NCI-H526 (cell line): ENCODE measurements around the gene ERN1.

Experiments used
- DNase-seq, 2 experiments: peaks; one replicate each; lab custom pipeline; 2025; lab: John Stamatoyannopoulos, UW

ERN1 gene

DNA sequence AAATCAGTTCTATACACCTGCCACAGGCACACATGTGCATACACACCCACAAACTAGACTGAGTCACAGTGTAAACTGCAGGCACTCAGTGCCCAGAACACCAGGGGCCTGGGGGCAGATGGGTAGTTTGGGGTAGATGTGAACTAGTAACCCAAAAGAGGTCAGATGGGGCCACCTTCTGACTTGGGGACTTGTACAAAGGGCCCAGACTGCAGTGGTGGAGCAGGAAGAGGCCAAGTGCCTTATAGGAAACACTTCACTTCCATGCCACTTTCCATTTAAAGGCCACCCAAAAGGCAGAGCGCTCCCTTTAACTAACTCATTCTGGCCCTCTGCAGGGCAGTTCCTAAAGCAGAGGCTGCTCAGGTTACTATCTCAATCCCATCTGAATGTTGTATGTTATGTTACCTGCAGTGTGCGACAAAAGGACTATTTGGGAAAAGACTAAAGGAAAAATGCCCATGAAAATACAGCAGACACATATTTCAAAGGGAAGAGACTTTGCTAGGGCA is 27.8 kb upstream of the ERN1 start:
- no peak for DNase-seq

DNA sequence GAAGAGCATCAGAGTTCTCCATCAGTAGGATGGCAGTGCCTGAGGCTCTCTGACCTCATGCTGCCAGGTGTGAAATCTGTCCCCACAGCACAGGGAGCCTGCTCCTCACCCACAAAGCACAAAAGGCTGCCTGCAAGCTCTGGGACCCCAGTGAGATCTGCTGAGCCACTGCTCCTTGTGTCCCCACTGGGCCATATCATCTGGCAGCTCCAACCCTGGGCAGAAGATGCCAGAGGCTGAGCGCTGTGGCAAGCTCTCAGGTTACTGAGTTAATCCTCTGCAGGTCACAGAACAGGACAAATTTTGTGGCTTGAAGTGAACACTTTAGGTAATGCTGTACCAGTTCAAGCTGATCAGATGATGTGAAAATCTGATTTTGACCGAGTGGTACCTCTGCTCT is 26.7 kb upstream of the ERN1 start:
- no peak for DNase-seq

DNA sequence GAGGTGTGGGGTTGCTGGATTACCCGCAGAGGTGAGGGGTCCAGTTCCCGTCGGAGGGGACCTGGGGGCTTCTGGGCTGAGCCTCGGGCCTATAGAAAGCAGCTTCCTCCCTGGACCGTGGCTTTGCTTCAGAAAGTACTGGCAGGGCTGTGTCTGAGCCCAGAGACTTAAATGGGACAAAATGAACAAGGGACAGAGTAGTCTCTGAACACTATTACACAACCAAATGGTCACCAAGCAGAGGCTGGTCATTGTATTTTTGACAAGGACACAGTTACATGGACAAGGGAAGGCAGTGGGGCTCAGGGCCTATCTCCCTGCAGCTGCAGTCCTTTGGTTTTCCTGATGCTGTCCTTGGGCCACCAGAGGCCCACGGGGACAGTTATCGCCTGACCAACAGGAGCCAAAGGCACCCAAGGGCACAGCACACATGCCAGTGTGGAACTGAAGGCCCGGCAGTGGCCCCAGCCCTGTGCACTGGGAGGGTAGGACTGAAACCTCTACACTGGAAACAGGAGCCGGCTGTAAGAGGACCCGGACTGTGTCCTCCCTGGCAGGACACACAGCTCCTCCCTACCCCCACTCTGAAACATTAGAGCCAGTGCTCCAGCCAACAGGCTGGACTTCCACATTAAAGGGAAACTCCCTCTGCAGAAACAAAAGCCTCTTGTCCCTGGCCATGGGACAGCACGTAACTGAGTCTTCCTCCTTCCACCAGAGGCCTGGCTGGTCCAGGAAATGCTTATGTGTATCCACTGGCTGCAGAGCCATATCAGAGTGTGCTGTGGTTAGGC is 26.0 kb upstream of the ERN1 start:
- no peak for DNase-seq

DNA sequence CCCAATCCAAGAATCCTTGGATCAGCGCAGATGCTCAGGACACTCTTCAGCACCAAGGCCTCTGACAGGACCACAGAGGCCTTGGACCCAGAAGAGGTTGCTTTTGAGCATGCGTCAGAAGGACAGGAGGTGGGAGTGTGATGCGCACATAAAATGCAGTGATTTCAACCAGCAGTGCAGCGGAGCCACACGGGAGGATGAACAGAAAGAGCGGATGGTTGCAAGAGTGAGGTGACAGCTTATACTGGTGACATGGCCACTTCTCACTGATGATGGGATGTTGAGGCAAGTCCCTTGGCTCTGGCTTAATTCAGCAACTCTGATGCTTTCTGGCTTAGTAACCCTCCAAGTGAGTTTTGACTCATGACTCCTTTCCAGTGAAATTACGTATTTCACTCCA is 25.2 kb upstream of the ERN1 start:
- no peak for DNase-seq

DNA sequence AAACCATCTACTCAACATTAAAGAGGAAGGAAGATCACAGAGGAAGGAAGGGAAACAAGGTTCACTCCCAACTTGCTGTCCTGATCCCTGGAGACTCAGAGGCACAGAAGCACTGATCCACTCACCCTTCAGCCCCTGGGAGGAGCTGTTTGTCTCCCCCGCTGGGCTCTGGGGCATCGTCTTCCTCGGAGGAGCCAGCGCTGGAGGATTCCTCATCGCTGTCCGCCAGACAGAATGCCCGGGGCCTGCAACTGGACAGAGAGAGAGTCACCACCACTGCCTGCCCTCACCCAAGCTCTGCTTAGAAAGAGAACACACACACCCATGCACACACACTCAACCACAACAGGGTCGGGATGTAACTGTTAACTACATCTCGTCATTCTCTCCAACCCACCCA is 24.8 kb upstream of the ERN1 start:
- DNase-seq = no peak

DNA sequence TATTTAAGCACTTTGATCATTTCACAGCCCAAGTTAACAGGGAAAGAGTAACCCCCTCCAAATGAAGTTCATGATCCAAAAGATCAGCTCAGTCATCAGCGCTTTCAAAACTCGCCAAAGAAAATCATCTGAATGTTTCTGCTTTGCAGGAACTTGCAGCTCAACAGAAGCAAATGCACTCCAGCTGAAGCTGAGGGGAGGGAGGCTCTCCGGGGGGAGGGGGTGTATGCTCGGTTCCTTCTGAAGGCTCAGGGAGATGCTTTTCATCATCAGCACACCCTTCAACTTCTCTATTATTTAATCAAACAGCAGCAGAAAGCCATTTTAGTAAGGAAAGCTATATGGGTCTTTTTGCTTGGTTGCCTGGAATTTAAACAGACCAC is 24.4 kb upstream of the ERN1 start:
- no peak for DNase-seq

DNA sequence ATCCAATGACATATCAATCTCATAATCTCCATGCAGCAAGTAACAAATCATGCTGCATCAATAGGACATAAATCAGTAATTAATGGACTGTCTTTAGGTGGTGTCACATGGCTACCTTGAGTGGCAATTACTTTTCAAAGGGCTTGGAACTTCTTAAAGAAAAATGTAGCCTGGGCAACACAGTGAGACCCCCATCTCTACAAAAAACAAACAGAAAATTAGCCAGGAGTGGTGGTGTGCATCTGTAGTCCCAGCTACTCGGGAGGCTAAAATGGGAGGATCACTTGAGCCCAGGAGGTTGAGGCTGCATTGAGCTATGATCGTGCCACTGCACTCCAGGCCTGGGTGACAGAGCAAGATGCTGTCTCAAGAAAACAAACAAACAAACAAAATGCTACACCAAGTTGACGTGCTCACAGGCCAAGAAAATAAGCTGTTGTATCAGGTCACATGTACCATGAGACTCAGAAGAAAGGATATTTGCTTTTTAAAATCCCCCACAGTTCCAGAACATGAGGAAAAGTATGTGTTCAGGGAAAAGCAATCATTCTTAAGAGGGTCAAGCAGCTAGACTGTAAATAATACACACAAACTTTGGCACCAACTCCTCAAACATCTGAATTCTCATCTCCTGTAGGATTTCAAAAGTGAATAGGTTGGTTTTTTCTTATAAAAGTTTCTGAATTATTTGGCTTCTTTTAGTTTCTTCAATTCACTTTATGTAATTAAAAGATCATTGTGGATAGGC is 23.8 kb upstream of the ERN1 start:
- DNase-seq = no peak

DNA sequence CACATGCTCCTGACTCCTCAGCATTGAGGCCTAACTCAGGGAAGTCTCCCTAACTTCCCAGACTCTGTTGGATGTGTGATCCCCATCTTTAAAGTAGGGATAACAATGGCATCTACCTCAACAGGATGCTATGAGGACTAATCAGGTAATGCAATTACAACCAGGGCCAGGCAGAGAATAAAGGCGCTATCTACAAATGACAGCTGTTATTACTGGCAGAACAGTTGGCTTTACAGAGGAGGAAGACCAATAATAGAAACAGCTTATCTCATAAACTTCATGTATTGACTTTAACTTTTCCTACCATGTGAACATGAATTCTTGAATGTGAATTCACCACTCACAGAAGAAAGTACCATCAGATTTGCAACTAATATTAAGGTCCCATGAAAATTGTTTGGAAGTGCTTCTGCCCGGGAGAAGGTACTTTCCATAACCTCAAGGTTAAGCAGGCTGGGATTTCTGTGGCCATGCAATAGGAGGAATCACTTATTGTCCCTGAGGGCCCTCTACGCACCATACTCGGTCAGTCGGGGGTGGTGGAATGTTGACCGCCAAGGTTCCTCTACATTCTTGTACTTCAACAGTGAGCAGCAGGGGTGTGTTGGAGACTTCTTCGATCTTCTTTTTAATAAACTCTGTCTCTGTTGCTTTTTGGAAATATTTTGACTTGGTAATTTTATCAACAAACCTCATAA is 22.6 kb upstream of the ERN1 start:
- DNase-seq = no peak

DNA sequence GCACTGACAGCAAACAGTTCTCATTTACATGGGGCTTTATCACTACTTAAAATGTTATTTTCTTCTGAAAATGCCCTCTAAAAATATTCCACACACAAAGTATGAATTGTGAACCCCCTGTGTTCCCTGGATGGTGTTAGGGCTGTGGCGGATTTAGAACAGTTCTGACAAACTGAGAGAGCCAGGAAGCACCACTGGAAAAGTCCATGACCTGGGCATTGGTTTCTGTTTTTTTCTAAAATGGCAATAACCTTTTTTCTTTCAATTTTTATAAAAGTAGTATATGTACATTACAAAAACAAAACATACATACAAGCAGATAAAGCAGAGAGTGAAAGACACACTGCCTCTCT is 21.0 kb upstream of the ERN1 start:
- DNase-seq = no peak

DNA sequence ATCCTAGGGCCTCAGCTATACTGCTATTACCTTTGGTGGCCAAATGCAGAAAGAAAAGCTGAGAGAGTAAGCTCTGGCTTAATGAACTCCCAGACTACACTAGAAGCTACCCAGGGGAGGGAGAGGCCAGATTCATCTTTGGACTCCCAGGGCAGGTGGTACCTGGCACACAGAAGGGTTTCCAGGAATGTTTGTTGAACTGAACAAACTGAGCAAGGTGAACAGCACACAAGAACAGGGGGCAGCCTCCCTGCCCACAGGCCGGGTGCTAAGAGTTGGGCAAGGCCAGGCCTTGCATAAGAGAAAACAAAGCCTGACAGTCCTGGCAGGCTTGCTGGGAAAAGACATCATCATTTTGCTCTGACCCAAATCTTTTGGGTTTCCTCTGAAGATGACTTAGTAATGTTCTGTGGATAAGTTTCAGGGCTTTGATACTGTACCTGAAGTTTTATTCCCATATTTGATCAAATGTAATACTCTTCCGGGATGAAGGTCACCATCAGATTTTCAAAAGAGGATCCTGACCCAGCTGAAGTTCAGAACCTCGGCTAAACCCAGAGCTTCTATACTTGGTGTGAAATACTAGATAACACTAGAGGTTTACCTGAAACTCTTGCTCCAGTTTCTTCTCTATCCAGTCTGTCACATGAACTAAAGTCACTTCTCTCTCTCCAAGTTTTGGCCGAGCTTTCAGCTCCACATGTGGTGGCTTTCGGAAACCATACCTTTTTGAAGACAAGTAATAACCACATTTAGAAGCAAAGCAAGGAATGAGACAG is 20.5 kb upstream of the ERN1 start:
- no peak for DNase-seq

DNA sequence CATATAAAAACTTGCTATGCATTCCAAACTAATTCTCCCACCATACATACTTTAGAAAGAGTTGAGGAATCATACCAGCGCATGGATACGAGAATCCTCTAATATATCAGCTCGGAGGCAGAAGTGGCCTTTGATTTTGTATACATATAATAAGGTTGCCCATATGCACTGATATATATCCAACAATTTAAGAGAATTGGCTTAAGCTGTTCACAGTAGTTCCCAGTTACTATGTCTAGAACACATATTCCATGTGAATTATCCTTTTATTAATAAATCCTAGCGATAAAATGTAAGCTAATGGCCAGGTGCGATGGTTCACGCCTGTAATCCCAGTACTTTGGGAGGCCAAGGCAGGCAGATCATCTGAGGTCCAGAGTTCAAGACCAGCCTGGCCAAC is 19.3 kb upstream of the ERN1 start:
- no peak for DNase-seq

DNA sequence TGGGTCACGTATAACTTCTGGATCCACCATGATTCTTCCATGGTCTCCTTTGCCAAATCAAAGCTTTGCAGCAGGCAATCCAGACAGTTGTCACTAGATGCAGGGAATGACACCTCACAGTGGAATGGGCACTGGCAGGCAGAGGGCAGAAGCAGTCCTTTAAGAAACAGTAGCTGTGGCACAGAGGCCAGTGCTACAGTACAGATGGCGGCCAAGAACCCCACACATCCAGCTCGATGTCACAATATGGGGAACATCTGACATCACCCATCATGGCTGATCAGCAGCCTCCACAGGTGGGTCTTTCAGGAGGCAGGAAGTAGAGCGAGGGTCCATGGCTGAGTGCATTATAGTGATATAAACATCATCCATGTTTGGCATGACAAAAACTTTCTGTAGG is 18.8 kb upstream of the ERN1 start:
- DNase-seq = no peak

DNA sequence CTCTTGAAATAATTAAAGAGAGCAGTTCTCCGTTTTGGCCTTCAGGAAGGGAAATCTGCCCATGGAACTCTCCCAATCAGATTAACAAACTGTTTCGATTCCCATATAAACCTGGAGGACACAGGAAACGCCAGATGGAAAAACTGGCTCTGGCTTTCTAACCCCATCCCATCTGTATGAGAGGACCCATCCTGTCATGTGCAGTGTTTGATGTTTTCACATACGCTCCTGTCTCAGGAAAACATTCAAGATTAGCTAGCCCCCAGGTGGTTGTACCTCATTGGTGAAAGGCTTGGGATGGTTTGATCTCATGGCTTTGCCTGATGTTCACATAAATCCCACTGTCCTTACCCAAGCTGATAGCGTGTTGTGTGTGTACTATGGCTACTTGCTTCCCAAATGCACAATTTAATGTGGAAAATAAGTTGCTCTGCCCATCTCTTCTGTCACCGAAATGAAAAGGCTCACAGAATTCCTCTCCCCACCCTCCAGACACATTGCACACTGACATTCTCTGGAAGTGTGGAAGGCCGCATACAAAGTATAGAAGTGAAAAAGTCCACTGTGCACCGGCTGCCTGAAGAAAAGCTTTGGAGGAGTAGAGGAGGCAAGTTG is 18.2 kb upstream of the ERN1 start:
- DNase-seq = no peak

DNA sequence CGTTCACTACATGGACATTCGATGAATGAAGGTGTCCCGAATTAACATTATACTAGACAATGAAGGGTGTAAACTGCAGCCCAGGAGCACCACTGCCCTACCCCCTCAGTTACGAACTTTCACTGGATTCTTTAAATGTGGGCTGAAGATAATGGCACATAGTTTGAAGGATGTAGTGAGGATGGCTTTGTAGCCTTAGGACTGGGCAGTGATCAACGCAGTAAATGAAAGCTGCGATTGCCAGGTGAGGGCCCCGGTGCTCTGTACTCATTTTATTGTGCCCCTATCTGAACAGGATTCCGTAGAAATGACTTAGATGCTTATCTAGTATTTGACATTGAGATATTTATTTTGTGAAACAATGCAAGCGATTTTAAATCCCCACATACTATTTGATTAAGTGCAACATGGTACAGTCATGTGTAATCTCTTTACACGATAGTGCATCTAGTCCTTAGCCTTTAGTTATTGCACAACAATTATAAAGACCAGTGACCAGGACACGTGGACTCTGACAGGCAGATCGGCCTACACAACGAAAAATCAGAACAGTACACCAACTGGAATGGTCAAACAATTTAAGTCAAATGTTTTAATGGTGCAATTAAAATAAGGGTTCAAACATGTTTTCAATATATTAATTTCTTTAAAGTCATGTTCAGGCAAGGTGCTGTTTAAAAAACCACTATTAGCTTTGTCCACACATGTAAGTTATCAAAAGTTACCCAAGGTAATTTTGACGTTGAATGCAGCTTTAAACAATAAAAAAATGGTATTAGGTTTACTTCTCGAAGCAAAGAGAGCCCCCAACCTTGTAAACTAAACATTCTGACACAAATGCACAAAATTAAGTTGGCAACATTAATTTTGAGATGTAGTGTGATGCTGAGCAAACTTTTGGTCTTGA is 17.4 kb upstream of the ERN1 start:
- no peak for DNase-seq

DNA sequence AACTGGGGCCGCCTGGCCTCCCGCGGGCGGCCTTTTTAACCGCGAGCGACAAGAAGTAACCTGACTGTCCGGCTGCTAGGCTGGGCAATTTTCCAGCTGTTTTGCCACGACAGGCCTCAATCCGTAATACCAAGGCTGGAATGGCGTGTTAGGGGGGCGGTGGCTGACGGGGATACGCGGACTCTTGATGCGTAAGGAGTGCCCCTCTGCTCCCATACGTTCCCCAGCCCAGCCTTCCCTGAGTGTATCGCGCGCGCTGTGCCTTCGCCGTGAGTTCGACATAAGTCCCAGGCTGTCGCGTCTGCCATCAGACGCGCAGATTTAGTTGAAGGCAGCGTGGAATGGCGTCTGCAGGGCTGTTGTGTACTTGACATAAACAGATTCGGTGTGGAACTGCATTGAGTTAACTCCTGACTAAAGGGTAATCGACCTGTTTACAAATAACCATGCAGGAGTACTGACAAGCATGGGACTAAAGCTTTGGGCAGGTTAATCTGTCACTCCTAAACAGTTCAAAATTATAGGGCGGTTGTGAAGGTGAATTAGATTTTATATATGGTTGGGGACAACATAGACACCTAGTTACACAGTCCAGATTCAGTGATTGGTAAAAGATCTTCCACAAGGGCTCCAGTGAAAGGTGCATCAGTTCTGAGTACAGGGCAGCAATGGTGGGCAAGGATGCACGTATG is 16.6 kb upstream of the ERN1 start:
- peak; percentile 45 to 70 for DNase-seq

DNA sequence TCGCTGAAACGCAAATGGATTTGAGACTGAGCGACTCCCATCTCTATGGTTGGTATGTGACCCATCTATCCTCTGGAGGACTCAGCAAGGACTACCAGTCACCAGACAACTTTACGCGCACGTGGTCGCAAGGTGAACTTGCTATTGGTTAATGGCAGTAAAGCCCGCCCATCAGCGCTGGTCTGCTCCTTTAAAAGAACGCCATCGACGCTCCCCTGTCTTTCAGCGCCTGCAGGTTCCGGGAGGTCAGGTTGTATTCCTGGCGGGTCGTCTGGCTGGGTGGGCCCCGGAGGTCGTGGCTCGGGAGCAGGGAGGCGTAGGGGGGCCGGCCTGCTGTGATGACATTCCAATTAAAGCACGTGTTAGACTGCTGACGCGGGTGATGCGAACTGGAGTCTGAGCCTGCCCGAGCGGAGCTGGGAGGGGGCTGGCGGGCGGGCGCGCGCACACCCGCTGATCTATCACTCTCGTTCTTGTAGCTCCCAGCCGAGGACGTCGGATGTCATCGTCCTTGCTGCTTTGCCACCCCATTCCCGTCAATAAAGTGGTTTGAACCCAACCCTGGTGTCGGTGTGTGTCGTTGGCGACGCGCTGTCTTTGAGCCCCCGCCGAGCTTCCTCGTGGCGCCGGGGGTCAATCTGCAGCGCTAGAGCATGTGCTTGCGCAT is 15.9 kb upstream of the ERN1 start:
- DNase-seq = peak; percentile 99

DNA sequence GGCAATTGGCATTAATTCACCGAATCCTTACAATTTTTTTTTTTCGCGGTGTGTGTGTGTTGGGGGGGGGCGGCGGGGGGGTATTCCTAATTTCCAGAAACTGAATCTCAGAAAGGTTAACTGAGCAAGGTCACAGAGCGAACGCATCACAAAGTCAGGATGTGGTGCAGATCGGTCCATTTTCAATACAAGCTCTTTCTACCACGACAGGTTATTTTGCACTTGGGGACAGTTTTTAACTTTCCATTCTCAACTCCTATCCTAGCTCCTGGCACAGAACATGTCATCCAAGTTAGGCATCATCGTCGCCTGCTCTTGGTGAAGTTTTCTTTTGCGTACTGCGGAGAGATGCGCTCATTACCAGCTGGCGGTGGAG is 15.4 kb upstream of the ERN1 start:
- no peak for DNase-seq

DNA sequence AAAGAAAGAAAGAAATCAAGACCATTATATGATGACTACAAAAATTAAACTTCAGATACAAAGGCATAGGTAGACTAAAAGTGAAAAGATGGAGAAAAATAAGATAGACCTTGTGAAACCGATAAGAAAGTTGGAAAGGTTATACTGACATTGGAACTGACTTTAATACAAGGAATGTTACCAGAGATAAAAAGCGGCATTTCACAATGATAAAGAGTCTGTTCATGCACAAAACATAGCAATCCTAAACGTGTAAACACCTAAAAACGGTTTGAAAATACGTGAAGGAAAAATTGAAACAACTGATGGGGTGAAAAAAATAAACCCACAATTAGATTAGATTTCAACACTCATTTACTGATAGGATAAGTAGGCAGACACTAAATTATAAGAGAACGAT is 9.6 kb upstream of the ERN1 start:
- DNase-seq = no peak

DNA sequence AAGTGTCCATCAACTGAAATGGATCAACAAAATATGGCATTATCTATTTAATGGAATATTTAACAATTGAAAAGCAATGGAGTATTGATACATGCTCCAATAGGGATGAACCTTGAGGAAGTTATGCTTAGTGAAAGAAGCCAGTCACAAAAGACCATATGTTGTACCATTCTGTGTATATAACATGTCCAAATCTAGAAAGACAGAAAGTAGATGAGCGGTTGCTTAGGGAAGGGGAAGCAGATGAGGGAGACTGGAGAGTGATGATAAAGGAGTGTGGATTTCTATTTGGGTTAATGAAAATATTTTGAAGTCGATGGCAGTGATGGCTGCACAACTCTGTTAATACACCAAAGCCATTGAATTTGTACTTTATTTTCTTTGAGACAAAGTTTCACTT is 8.5 kb upstream of the ERN1 start:
- no peak for DNase-seq

DNA sequence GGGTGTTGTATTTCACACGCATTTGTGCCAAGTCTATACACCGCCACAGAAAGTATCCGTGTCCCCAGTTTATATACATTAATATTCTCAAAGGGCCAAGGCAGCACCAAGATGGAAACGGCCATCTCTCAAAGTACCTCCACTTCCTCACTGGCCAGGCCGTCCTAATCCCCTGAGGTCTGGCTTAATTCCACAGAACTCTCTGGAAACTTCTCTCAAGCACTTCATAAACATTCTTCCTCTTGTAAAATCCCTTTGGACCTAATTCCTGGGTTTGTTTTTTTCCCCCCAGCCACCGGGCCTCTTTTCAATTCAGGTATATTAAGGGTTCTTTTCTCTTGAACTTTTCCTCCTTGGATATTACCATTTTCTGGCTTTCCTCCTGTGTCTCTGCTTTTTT is 5.1 kb upstream of the ERN1 start:
- no peak for DNase-seq
